A549 (cell line): ENCODE measurements around the gene SLC36A2. TPM values are rescaled to one million over a fixed set of nuclear protein-coding genes. Genes with fewer than 3 reads are reported as not detected.

Experiments used
- ATAC-seq, 2 experiments: fragments of 200-7000 bp in 1 of 2; fragments of >200 bp in 1 of 2; cut with Nextera tagmentation in 1 of 2; cut with Tn5 transposase in 1 of 2; 3 replicates each; pipeline versions ENCODE4 v1.8.0 to v1.9.1; 2018 to 2020; ENCODE audit warnings: mild to moderate bottlenecking in 1 of 2, moderate library complexity in 1 of 2
- CTCF ChIA-PET: fragments of 300-600 bp; sonication (Branson Sonifier 250); formaldehyde crosslinking; extraction: SDS; loops from one replicate; lab custom pipeline; 2021; ENCODE audit warnings: antibody characterized with exemption, inconsistent platforms; lab: Yijun Ruan, JAX
- POLR2A ChIA-PET: fragments of 350-600 bp; formaldehyde crosslinking; extraction: SDS; loops from one replicate; lab custom pipeline; 2021; ENCODE audit warnings: antibody characterized with exemption, inconsistent platforms; lab: Yijun Ruan, JAX
- DNase-seq, 2 experiments: peaks; one replicate each; pipeline versions ENCODE4 v3.0.0 to v3.0.0-alpha.2; 2011 to 2016; ENCODE audit warnings: low read depth in 1 of 2, low spot score in 1 of 2
- FAIRE-seq: peaks from 2 replicates; lab custom pipeline; 2011; peaks lifted over from hg19 to GRCh38; lab: Jason Lieb, UNC
- H3K27ac ChIP-seq, 2 experiments: fragments of >200 bp; sonication (Bioruptor Twin); formaldehyde crosslinking; 3 replicates each; pipeline ENCODE4 v1.5.1; 2016 to 2017
- H3K4me1 ChIP-seq: fragments of >200 bp; sonication (Bioruptor Twin); formaldehyde crosslinking; 3 replicates; pipeline ENCODE4 v1.6.1; 2016
- H3K4me2 ChIP-seq: fragments of >200 bp; sonication (Bioruptor Twin); formaldehyde crosslinking; 3 replicates; pipeline ENCODE4 v1.6.1; 2016
- H3K4me3 ChIP-seq: fragments of >200 bp; sonication (Bioruptor Twin); formaldehyde crosslinking; 3 replicates; pipeline ENCODE4 v1.5.1; 2016
- H3K9me3 ChIP-seq: fragments of >200 bp; sonication (Bioruptor Twin); formaldehyde crosslinking; 3 replicates; pipeline ENCODE4 v1.6.1; 2016
- ATOH8 ChIP-seq: fragments of 250-450 bp; sonication (Bioruptor Pico); IDR thresholded peaks from 2 replicates; pipeline ENCODE4 v1.5.0; 2020; ENCODE audit warnings: low read depth, mild to moderate bottlenecking, moderate library complexity
- CBX8 ChIP-seq: fragments of 200-600 bp; sonication (generic); IDR thresholded peaks from 2 replicates; pipeline ENCODE4 v1.6.1; 2016
- CHD4 ChIP-seq: fragments of 200-600 bp; sonication (generic); IDR thresholded peaks from 2 replicates; pipeline ENCODE4 v1.6.1; 2016; ENCODE audit warnings: antibody characterized with exemption, mild to moderate bottlenecking, borderline replicate concordance
- CTCF ChIP-seq: fragments of >200 bp; sonication (Bioruptor Twin); formaldehyde crosslinking; IDR thresholded peaks from 3 replicates; pipeline ENCODE4 v1.5.1; 2016
- GATA3 ChIP-seq: IDR thresholded peaks from 2 replicates; pipeline ENCODE4 v1.6.1; 2012; ENCODE audit warnings: borderline replicate concordance
- HDAC2 ChIP-seq: fragments of 200-600 bp; sonication (generic); IDR thresholded peaks from 2 replicates; pipeline ENCODE4 v1.6.1; 2016
- HES2 ChIP-seq: fragments of >200 bp; sonication (Bioruptor Twin); formaldehyde crosslinking; IDR thresholded peaks from 2 replicates; pipeline ENCODE4 v1.6.1; 2016
- HMGXB4 ChIP-seq: fragments of 250-450 bp; sonication (Bioruptor Pico); IDR thresholded peaks from 2 replicates; pipeline ENCODE4 v1.5.0; 2021; ENCODE audit warnings: mild to moderate bottlenecking, moderate library complexity, borderline replicate concordance
- HOXB13 ChIP-seq: fragments of 250-450 bp; sonication (Bioruptor Pico); IDR thresholded peaks from 2 replicates; pipeline ENCODE4 v1.5.0; 2020; ENCODE audit warnings: low read depth, mild to moderate bottlenecking, moderate library complexity
- MYC ChIP-seq: IDR thresholded peaks from 2 replicates; pipeline ENCODE4 v1.6.1; 2012; ENCODE audit warnings: mild to moderate bottlenecking, inconsistent platforms, low read length, improper control_type of control experiment, borderline replicate concordance
- NR3C1 ChIP-seq: fragments of >200 bp; sonication (Bioruptor Twin); formaldehyde crosslinking; IDR thresholded peaks from 3 replicates; pipeline ENCODE4 v1.6.1; 2017
- RAD21 ChIP-seq, 2 experiments: fragments of >200 bp in 1 of 2; sonication (Bioruptor Twin) in 1 of 2; formaldehyde crosslinking in 1 of 2; IDR thresholded peaks in 1 of 2; conservative IDR thresholded peaks in 1 of 2; 2 replicates in 1 of 2; 3 replicates in 1 of 2; pipeline ENCODE4 v1.6.1; 2012 to 2018; ENCODE audit warnings: inconsistent platforms in 1 of 2
- RARB ChIP-seq: fragments of 250-450 bp; sonication (Bioruptor Pico); IDR thresholded peaks from 2 replicates; pipeline ENCODE4 v1.8.0; 2021; ENCODE audit warnings: mild to moderate bottlenecking, moderate library complexity
- REST ChIP-seq: fragments of 200-600 bp; sonication (generic); IDR thresholded peaks from 2 replicates; pipeline ENCODE4 v1.6.1; 2016; ENCODE audit warnings: antibody characterized with exemption, mild to moderate bottlenecking, moderate library complexity
- SREBF2 ChIP-seq: fragments of 450-650 bp; IDR thresholded peaks from 2 replicates; pipeline ENCODE4 v1.6.1; 2014; ENCODE audit warnings: mild to moderate bottlenecking, moderate library complexity
- TP53 ChIP-seq: fragments of 250-450 bp; sonication (Bioruptor Pico); IDR thresholded peaks from 2 replicates; pipeline ENCODE4 v1.5.0; 2021; ENCODE audit warnings: mild to moderate bottlenecking, moderate library complexity
- USF2 ChIP-seq: fragments of 450-650 bp; IDR thresholded peaks from 2 replicates; pipeline ENCODE4 v1.6.1; 2014; ENCODE audit warnings: antibody characterized with exemption
- WGBS: methylation state at CpG from one replicate; pipeline ENCODE4 v1.1.6; 2017; ENCODE audit errors: missing lambda C conversion rate; 5-methylcytosine and 5-hydroxymethylcytosine counted together
- polyA plus RNA-seq, 4 experiments: library from polyadenylated mRNA; depleted of rRNA in 3 of 4; stranded (reverse); fragments of >200 nt; fragmentation: RNase III in 1 of 4; extraction: RNeasy Plus Mini Kit Qiagen cat#74134 plus additional on column Dnase treatment in 1 of 4; gene quantifications; 2 replicates in 3 of 4; 3 replicates in 1 of 4; pipeline ENCODE4 v1.2.3, GENCODE V29; 2011 to 2017

The SLC36A2 gene
- polyA plus RNA-seq, 2 of the 4 experiments (the other 2 are of a cell fraction), result not detected

GRCh38 chr5:151344088-151344487 lies 3.3 kb downstream of the SLC36A2 start:
- no peak for ATAC-seq
- Histone ChIP-seq H3K4me3 (no peak overlapping the region), H3K4me1 (no peaks in the 10 kb centered on the region), H3K9me3 (no peaks in the 10 kb centered on the region), H3K4me2 (no peak overlapping the region), H3K27ac (no peak overlapping the region)
- no peak for TF ChIP-seq HMGXB4 (CRISPR knock-in tag)
- no peak for TF ChIP-seq NR3C1
- 35% methylated on average over 7 of the region's 7 CpGs for WGBS
- DNase-seq, result no peak
- CTCF ChIA-PET, result no interaction called here
- POLR2A ChIA-PET, result no interaction called here
- no peak for FAIRE-seq

GRCh38 chr5:151340004-151340403 lies 7.4 kb downstream of the SLC36A2 start:
- ChIA-PET CTCF (no interaction called here), POLR2A (no interaction called here)
- 3% methylated on average over 3 of the region's 3 CpGs for WGBS
- Histone ChIP-seq H3K27ac (no peak overlapping the region), H3K9me3 (no peaks in the 10 kb centered on the region), H3K4me2 (no peak overlapping the region), H3K4me3 (no peak overlapping the region), H3K4me1 (no peaks in the 10 kb centered on the region)
- ATAC-seq (no peak), DNase-seq (no peak), FAIRE-seq (no peak)
- TF ChIP-seq REST (no peak), RAD21 (conservative IDR thresholded peaks at IDR 0.05 in 1 of 2, IDR thresholded peaks at IDR 0.05 in 1 of 2) (no peak), HOXB13 (no peak), CTCF (no peak), GATA3 (no peak), HES2 (no peak), ATOH8 (CRISPR knock-in tag) (no peak), USF2 (no peak), SREBF2 (no peak), TP53 (CRISPR knock-in tag) (no peak), CBX8 (no peak), CHD4 (no peak), NR3C1 (no peak), HDAC2 (no peak), RARB (CRISPR knock-in tag) (no peak), MYC (no peak)
